ENCODE measurements around the gene NEK5. TPM values are rescaled to one million over a fixed set of nuclear protein-coding genes. Genes with fewer than 3 reads are reported as not detected.

The NEK5 gene
- total RNA-seq, 1 donor from 2014 or later: 0.69 TPM

DNA sequence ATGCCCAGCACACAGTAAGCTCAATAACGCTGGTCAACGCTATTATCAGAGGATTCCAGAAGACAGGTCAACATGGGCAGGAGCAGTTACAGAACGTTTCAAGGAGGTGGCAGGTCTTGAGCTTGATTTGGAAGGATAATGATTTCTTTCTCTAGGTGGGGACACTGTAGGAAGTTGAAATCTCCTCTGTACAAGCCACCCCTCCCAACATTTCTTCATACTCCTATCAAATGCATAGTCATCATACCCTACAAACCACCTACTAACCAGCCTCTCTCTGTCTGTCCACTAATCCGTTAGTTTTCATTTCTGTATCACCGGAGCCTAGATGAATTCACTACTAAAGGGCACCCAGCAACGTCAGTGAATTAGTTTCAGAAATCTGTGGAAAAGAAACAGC is 118.9 kb downstream of the NEK5 start:
- DNase-seq: no peak

DNA sequence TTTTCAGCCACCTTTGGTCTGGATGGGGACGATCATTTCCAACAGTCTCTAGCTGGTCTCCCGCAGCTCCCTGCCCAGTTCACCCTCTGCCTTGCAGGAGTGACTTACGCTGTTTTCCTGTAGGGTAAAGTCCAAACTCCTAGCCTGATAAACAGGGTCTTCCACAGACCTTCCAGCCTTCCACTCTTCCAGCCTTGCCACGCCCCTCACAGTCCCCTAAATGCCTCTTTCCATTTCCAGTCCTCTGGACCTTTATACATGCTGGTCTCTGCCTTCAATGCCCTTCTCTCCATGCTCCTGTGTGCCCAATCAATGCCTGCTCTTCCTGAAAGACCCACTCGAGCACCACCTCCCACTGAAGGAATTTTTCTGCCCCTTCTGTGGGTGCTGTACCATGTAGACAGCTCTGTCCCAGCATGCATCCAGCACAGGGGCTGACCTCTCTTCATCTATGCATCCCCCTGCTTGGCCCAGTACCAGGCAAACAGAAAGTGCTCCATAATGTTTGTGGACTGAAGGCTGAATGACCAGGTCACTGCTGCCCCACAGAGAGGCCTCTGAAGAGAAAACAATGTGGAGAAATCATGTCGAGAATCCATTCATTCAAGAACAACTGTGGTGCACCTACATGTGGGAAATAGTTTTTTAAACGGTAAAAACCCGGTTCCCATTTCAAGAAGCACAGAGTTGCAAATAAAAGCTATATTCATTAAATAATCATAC is 122.2 kb downstream of the NEK5 start:
- no peak for DNase-seq

DNA sequence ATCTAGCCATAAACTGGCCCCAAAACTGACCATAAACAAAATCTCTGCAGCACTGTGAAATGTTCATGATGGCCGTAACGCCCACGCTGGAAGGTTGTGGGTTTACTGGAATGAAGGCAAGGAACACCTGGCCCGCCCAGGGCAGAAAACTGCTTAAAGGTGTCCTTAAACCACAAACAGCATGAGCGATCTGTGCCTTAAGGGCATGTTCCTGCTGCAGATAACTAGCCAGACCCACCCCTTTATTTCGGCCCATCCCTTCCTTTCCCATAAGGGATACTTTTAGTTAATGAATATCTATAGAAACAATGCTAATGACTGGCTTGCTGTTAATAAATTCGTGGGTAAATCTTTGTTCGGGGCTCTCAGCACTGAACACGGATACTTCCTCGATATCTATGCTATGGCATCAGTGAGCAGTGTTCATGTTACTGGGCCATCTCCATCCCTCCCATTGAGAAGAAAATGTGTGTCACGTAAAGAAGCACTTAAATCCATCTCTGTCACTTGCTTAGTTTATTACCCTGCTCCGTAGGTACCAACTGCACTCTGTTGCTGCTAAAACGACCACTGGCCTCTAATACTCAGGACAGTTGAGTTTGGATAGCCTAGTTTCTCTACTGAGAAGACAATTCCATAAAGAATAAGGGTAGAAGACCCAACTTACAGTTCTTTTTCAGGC is 122.9 kb downstream of the NEK5 start:
- no peak for DNase-seq

DNA sequence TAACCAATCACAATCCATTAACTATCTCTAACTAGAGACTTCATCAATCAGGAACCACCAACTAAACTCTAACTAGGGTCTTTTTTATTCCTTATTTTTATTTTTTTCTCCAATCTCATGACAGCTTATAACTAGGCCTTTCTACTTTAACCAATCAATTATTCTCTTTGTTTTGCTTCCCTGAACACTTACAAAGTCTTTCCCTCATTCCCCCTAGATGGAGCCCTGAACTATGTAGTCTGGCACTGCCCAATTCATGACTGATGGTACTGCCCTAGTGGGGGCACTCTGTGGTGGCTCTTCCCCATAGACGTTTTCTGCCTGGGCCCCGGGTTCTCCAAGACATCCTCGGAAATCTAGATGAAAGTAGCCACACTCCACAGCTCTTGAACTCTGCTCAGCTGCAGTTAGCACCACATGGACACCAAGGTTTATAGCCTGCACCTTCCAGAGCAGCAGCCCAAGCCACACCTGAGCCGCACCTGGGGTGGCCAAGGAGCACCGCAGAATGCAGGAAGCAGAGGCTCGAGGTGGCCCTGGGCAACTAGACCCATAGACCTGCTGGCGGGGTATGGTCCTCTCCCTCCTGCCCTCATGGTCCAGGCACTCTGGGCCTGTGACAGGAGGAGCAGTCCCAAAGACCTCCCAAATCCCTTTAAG is 124.2 kb downstream of the NEK5 start:
- no peak for DNase-seq

DNA sequence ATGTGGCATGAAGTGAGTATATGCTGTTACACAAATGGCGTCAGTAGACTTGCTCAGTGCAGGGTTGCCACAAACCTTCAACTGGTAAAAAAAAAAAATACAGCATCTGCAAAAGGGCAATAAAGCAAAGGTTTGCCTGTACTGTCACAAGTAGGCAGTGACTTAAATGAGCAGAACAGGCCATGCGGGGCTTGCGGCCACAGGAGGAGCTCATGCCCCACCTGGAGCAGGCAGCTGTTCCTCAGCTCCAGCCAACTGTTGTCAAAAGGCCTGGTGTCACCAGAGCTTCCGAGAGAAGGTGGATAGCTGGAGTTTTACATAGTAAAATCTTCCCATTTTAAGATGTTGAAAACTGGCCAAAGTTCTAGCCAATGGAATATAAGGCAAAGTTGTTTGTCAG is 125.3 kb downstream of the NEK5 start:
- DNase-seq: no peak

DNA sequence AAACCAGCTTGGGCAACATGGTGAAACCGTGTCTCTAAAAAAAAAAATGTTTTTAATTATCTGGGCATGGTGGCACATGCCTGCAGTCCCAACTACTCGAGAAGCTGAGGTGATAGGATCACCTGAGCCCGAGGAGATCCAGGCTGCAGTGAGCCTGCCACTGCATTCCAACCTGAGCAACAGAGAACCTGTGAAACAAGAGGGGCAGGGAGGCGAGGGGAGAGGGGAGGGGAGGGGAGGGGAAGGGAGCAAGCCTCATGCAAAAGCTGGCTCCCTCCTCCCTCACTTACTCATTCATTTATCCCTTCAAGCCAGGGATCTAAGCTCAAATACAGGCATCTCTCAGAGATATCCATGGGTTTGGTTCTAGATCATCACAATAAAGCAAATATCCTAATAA is 126.5 kb downstream of the NEK5 start:
- DNase-seq: no peak

DNA sequence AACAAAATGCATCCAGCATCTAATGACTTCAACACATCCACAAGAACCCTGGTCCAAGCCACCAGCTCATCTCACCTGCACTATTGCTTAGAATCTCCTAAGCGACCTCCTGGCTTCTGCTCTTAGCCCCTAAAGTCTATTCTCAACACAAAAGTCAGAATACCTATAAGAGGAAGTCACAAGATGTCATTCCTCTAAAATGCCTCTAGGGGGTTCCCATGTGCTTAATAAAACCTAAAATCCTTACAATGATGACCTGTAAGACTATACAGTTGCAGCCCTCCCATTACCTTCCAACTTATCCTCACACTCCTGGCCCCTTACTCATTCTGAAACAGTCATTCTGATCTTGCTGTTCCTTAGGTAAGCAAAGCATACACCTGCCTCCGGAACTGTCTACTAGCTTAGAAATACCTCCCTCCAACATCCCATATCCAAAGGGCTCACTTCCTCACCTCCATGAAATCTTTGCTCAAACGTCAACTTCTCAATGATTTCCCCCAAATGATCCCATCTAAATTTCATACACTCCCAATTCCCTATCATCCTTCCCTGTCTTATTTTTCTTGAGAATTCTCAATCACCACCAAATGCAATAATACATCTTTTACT is 127.6 kb downstream of the NEK5 start:
- DNase-seq: no peak

DNA sequence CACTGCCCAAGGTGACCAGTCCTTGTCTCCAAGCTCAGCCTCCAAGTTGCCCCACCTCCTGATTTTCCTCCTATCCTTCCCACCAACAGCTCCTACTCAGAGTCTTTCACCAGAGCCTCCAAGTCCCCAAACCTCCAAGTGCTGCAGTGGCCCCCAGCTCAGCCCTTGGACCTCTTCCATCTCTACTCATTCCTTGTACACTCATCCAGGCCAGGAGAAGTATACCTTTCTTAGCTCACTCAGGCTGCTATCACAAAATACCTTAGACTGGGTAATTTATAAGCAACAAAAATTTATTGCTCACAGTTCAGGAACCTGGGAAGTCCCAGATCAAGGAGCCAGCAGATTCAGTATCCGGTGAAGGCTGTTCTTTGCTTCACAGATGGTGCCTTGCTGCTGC is 129.0 kb downstream of the NEK5 start:
- no peak for DNase-seq

DNA sequence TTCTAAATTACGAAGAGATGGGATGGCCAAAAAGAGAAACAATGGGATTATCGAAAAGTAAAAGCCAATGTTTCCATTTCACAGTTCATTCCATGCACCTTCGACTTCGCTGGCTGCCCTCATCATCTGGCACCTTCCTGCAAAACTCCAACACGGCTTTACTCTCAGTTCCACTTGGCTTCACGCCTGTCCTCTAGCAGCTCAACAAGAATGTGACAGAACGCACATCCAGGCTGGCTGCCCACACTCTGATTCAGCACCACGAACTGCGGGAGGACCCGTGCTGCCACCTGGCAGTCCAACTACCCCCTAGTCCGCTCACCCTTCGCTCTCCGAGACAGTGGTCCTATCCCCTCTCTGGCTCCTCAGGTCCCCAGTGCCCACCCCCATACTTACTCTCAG is 129.4 kb downstream of the NEK5 start:
- DNase-seq: no peak

DNA sequence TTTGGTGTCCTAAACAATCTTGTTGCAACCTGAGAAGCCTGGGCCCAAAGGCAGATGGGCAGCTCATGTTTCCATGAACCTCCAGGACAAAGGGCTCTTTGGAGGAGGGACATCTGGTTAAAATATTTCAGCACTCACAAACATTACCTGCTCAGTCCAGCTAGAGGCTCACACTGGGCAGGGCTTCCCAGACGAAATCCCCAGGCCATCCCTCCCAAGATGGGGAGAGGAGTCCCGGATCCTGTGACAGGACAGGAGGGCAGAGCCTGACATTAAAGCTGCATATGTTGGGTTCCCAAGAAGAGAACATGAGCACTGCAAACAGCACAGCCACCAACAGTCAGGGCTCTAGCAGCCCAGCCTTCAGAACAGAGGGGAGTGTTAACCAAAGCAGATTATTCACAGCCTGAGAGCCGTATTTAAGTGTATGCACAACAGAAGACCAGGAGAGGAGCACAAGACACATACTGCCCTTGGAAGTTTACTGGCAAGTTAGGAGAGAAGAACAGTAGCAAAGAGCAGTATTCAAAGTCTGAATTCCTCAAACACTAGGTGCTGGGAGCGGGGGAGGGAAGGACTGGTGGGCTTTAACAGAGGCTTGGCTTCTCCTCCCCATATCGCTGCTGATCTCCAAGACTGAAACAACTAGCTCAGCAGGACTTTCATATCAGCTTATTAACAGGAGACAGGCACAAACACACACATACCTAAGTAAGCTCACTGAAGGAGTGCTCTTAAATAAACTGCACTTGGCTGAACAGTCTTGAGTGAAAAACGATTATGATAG is 130.0 kb downstream of the NEK5 start:
- DNase-seq: no peak

DNA sequence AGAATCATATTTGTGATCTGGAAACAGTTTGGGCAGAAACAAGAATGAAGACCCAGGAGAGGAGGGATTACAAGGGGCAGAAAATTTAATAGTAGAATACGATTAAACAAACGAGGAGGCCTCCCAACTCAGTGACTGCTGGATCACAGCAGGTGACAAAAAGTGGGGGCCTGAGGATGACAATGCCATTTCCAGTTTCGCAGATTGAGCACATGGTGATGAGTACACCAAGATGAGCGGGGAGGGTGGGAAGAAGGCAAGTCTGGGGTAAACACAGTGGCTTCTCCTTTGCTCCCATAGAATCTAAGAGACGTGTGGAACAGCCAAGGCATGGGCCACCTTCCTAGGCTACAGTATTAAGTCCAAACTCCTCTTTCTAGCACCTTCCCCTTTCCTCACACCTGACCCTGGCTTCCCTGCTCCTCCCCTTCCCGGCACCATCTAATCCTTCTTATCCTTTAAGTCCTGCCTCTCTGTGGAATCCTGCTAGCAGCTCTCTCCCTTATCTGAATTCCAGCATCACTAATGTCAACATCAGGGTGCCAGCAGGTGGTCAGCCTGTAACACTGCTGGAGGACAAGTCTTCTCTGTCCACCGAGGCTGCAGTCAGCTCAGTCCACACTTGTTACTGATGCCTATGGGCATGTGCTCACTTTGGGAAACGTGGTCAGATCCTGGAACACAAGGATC is 131.1 kb downstream of the NEK5 start:
- no peak for DNase-seq

DNA sequence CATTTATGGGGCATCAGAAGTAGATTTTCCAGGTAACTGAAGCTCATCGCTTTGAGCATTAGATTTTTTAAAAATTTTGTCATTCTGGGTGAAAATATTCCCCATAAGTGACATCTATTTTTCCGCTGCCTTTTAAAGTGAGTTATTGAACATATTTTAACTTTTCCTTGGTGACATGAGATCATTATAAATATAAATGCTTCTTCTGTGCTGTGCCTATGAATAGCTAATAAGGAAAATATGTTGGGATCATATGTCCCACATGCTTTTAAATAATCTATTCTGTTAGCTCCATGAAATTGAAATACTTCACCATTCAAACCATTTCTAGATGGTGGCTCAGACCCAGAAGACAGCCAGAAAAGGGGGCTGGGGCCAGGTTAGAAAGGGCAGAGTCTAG is 131.7 kb downstream of the NEK5 start:
- DNase-seq: peak; percentile 41

DNA sequence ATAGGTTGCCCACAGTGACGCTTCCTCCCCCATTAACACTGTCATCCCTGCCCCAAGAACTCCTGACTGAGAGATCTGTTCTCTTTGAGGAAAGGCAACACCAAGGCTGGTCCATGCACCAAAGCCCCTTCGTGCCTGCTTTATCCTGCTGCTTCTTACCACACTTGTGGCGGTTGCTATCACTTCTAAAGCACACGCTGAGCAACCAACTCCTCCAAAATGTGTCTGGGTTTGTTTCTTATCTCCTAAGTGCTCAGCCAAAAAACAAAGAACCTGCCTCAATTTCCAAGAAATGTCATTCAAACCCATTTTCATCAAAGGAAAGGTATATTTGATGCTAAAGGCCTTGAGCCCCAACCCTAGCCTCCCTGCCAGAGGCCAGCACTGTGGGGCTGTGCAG is 132.2 kb downstream of the NEK5 start:
- no peak for DNase-seq

DNA sequence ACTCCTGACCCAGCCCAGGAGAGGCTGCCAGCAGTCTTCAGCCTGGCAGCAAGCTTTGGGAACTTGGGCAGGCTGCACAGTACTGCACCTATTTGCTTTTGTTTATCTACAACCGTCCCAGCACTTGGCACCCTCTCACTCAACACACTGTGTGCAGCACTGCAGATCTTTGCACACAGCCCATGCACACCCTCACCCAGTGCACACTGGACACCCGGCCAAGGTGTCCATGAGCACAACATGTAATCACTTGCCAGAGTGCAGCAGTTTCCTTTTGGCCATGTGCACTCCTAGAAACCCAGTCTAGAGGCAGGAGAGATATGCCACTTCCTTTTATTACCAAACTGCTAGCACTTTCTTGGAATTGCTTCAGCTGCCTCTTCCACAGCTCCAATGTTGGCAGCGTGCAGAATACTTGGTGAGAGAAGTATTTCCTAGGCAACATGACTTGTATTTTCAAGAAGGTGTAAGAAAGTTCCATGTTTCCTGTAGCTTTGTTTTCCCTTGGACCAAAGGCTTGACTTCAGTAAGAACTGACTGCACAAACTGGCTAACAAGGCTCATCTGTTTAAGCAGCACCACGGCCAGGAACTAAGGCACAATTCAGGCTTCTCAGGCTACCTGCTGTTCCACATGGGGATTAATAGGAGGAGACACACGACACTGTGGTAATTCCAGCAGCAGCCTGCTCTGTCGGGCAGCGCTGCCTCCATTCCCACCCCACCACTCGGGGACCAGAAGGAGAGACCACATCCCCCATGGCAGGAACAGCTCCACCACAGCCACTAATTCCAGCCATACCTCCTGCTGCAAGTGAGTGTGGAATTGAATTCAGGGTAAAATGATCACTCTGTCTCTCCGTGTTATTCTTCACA is 133.0 kb downstream of the NEK5 start:
- no peak for DNase-seq

DNA sequence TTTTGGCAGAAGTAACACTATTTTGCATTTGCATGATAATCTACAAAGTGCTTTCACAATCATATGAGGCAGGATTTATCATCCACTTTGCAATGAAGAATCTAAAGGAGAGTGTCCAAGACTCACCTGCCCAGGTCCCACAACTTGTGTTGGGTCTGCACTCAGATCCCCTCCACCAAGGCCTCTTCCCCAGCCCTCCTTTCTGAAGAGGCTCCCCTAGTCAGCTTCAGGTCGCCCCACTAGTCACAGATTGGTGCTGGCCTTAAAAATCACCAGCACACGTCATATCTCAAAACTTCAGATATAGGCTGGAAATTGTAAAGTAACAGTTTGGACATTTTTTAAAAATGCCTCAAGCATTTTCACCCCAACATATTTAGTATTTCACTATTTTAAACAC is 135.2 kb downstream of the NEK5 start:
- no peak for DNase-seq

DNA sequence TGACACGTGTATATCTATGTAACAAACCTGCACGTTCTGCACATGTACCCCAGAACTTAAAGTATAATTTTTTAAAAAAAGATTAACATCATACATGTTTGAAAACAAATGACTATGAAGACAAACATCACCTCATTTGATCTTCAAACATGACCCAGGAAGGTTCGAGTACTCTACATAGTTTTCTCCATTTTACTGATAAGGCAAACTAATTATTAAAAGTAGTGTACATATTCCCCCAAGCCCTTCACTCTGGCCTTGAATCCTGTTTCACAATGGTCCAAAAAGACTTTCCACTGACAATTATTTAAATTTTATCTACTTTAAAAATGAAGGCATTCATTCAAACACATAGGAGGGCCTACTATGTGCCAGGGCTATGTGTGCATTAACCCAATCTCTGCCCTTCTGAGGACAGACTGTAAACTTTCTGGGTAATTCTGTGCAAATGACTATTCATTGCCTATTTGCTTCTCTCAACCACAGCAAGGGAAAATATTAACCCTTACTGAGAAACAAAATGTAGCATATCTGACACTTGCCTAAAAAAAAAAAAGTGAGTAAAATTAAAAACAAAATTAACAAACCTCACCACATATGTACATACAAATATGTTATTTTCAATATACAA is 139.8 kb downstream of the NEK5 start:
- DNase-seq: no peak
